GM12874 (cell line): ENCODE results near the gene TTC6.

ENCODE experiments used
- CTCF ChIP-seq: IDR thresholded peaks from 2 replicates; pipeline ENCODE4 v1.5.1; 2011; ENCODE audit warnings: low read depth, mild to moderate bottlenecking, control low read depth, low read length, moderate library complexity; ENCODE audit not compliant: insufficient read depth

TTC6 gene

DNA sequence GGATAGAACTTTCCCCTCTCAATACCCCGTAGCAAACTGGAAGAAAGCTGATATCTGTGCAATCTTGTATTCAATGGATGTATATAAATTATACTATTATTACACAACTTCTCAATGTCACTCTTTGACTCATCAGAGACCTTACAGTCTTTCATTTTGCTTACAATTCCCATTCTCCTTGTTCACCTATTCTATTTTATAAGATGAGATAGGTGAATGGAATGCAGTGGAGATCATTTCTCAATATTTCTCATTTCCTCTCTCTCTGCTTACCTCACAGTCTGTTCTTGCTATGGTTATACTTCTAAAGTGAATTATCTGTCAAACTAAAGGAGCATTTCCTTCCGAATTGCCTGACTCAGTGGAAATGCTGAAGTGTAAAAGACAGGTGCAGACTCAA is 15.3 kb upstream of the TTC6 start:
- TF ChIP-seq CTCF: no peak

DNA sequence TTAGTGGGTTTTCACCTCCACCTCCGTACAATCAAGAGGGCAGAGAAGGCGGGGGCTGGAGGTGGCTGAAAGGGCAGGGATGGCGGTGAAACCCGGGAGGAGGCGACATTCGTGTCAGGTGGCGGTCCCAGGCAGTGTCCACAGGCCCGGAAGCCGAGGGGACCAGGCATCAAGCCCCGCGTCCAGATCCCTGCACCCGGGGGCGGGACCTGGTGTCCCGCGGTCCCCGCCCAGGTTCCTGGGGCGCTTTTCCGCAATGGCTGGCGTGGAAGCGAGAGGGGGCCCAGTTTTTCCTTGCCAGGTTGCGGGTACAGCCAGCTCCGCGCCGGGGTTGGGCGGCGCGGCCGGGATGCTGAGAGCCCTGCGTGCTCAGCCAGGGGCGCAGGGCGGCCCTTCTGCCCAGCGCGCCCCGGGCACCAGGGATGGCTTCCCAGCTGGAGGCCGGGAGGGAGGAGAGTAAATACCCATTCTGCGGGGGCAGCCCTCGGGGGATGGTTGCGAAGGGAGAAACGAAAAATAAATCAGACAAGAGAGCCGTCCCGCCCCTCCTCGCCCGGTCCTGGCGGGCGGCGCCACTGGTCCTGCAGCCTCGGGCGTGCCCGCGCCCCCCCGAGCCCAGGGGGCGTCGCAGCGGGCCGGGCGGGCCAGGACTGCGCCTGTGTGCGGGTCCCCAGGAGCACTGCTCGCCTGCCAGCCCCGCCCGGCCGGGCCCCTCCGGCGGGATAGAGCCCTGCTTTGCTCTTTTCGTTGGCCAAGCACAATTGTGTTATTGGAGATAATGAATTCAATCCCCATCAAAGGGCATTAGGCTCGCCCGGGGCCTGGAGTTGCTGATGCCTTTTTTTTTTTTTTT is 11.8 kb upstream of the TTC6 start:
- no peak for TF ChIP-seq CTCF

DNA sequence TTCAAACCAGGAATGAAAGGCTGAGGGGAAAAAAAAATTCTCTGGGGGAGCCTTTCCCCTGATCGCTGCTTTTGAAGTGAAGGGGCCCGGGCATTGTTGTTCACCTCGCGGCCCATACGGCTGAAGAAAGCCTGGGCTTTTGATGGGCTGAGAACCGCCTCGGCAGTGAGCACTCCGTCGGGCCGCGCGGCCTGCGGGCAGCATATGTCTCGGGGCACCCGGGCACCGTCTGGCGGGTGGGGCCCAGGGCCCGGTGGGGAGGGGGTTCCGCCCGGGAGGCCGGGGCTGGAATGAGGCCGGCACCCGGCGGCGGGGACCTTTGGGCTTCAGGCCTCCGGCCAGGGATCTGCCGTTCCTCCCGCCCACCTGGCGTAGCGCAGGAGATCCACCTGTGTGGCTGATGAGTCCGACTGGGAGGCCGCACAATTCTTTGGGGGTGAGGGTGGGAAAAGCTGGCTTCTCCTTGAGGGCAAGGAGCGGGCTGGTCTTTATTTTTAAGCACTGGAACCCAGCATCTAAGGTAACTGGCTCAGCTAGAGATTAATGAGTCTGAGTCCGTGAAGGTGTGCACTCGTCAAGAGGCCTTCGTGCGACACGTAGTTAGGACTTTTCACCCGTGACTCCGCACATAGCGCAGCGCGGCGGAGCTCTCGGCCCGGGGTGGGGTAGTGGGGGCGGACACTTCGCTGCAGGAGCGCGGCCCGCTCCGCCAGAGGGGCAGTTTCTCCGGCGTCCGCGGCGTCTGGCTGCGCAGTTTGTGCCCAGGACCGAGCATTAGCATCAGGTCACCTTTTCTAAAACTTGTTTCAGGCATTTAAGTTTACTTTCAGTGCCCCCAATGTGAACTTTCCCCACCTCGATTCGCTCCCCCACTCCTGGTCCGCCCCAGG is 11.0 kb upstream of the TTC6 start:
- TF ChIP-seq CTCF: no peak

DNA sequence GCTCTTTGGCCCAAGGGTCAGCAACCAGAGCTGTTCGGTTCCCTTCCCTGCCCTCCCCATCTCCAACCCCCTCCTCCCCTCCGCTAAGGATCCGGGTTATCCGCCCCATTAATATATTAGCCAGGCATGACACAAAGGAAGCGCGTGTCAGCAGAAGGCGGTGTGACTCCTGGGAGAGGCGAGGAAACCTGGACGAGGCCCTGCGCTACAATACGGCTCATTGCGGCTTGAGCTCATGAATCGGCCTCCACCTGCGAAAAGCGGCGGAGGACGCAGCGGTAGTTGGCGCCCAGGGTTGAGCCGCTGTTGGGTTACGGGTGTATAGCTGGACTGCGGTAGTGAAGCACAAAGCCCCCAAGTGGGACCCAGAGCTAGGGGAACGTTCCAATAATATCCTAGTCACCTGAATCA is 10.3 kb upstream of the TTC6 start:
- TF ChIP-seq CTCF: no peak

GRCh38 chr14:37585971-37586796 is 9.2 kb upstream of the TTC6 start:
- no peak for TF ChIP-seq CTCF

- no peak for TF ChIP-seq CTCF
Measured at GRCh38 chr14:37586797-37587130, 8.7 kb upstream of the TTC6 start.
